ENCODE data around the gene ARHGEF28. TPM values are rescaled to one million over a fixed set of nuclear protein-coding genes. Genes with fewer than 3 reads are reported as not detected.

Gene ARHGEF28
- total and polyA plus RNA-seq, 10 of the 15 experiments (the other 5 are each of a cell fraction or from before 2014, with no cell fraction given) = 0.10 to 0.72 (median 0.22) TPM; not detected in 2

GRCh38 chr5:73987915-73988314, 361.9 kb downstream of the ARHGEF28 start:
- ChIA-PET RAD21 (ENCODE audit: unreplicated experiment) (no interaction called here), CTCF (no interaction called here), SMC1A (ENCODE audit: uncharacterized antibody, unreplicated experiment) (interaction anchor here (1.1 kb wide), 1 partner anchor 12 kb away, joined by 3 read pairs; no protein-coding TSS in a partner anchor), POLR2A (interaction anchor here (0.7 kb wide), 1 partner anchor 628 kb away, joined by 5 read pairs; no protein-coding TSS in a partner anchor)
- Histone ChIP-seq H3K4me1 (ENCODE audit: control insufficient read depth, insufficient read depth, low read length) (no peaks in the 10 kb centered on the region), H3K79me2 (ENCODE audit: control insufficient read depth, insufficient read depth, low read length) (no peaks in the 10 kb centered on the region), H2AFZ (ENCODE audit: control insufficient read depth, low read depth, low read length) (no peak overlapping the region), H4K20me1 (ENCODE audit: control insufficient read depth, insufficient read depth) (no peaks in the 10 kb centered on the region), H3K9ac (ENCODE audit: control insufficient read depth, insufficient read depth, low read length) (no peak overlapping the region), H3K36me3 (ENCODE audit: control insufficient read depth in 2 of 2, insufficient read depth in 2 of 2, low read length in 1 of 2) (no peaks in the 10 kb centered on the region), H3K4me3 (no peak overlapping the region), H3K27me3 (replicated peaks in 1 of 2; ENCODE audit: control insufficient read depth in 2 of 2, insufficient read depth in 2 of 2, low read length in 1 of 2) (no peaks in the 10 kb centered on the region), H3K27ac (ENCODE audit: control insufficient read depth, insufficient read depth) (no peak overlapping the region), H3K4me2 (ENCODE audit: control insufficient read depth, insufficient read depth) (no peak overlapping the region), H3K9me3 (replicated peaks; ENCODE audit: control insufficient read depth, insufficient read depth, low read length) (no peaks in the 10 kb centered on the region)
- WGBS (ENCODE audit: insufficient coverage, insufficient replicate concordance, low lambda C conversion rate, missing lambda C conversion rate) = 58% methylated on average over 2 of the region's 3 CpGs
- FAIRE-seq (no peak), ATAC-seq (no peak), DNase-seq (ENCODE audit: low read depth, low spot score) (no peak)
- intact Hi-C loops (cut with micrococcal nuclease; ENCODE audit: unreplicated experiment) = no loop called here
- in situ Hi-C loops (cut with MboI) = no loop called here
- BruUV-seq (replicated peaks) = no TSS peak
- TF ChIP-seq, protein P1, sequence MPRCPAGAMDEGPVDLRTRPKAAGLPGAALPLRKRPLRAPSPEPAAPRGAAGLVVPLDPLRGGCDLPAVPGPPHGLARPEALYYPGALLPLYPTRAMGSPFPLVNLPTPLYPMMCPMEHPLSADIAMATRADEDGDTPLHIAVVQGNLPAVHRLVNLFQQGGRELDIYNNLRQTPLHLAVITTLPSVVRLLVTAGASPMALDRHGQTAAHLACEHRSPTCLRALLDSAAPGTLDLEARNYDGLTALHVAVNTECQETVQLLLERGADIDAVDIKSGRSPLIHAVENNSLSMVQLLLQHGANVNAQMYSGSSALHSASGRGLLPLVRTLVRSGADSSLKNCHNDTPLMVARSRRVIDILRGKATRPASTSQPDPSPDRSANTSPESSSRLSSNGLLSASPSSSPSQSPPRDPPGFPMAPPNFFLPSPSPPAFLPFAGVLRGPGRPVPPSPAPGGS (IDR thresholded peaks at IDR 0.05; ENCODE audit: borderline replicate concordance, insufficient read depth, low read depth, low read length, poor library complexity, severe bottlenecking) = no peak
- TF ChIP-seq ZNF687 (IDR thresholded peaks at IDR 0.05) (no peak), CUX1 (IDR thresholded peaks at IDR 0.05; ENCODE audit: insufficient replicate concordance, low read depth, low read length) (no peak), HDAC2 (IDR thresholded peaks at IDR 0.05) (no peak), NBN (IDR thresholded peaks at IDR 0.05) (no peak), PAX5 (IDR thresholded peaks at IDR 0.05; ENCODE audit: borderline replicate concordance, low read depth, low read length) (no peak), TBL1XR1 (IDR thresholded peaks at IDR 0.05; ENCODE audit: low read depth, low read length) (no peak), STAT3 (IDR thresholded peaks at IDR 0.05; ENCODE audit: low read depth, low read length) (no peak), ATF7 (IDR thresholded peaks at IDR 0.05; ENCODE audit: low read depth) (no peak), CHD4 (IDR thresholded peaks at IDR 0.05) (no peak), SUZ12 (IDR thresholded peaks at IDR 0.05; ENCODE audit: unreplicated experiment) (no peak), CREB1 (IDR thresholded peaks at IDR 0.05; ENCODE audit: low read depth) (no peak), KDM1A (IDR thresholded peaks at IDR 0.05; ENCODE audit: borderline replicate concordance) (no peak)
- TF ChIP-seq, protein P2, sequence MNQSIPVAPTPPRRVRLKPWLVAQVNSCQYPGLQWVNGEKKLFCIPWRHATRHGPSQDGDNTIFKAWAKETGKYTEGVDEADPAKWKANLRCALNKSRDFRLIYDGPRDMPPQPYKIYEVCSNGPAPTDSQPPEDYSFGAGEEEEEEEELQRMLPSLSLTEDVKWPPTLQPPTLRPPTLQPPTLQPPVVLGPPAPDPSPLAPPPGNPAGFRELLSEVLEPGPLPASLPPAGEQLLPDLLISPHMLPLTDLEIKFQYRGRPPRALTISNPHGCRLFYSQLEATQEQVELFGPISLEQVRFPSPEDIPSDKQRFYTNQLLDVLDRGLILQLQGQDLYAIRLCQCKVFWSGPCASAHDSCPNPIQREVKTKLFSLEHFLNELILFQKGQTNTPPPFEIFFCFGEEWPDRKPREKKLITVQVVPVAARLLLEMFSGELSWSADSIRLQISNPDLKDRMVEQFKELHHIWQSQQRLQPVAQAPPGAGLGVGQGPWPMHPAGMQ (IDR thresholded peaks at IDR 0.05; ENCODE audit: borderline replicate concordance) = no peak

All from GM12878 (cell line).